Spinal cord (tissue), 10 donors: ENCODE data around the gene NTM. TPM values are rescaled to one million over a fixed set of nuclear protein-coding genes. Genes with fewer than 3 reads are reported as not detected.
"Not testable (repeated sequence)": the region's sequence is repeated elsewhere in the genome, so short reads cannot be mapped to it uniquely, and the experiment has no call there.

Experiments
- DNase-seq, 6 donors: peaks; one replicate each; pipeline versions ENCODE4 v3.0.0 to v3.0.0-alpha.2; 2013 to 2015; ENCODE audit warnings: low spot score in 6 of 6, low read depth in 4 of 6
- H3K27ac ChIP-seq: one replicate; pipeline ENCODE4 v1.5.1; 2013; ENCODE audit warnings: low read depth, low read length, control low read depth
- H3K27me3 ChIP-seq: one replicate; pipeline ENCODE4 v1.6.1; 2013; ENCODE audit warnings: low read length; ENCODE audit not compliant: control insufficient read depth, insufficient read depth
- H3K36me3 ChIP-seq: one replicate; pipeline ENCODE4 v1.6.1; 2013; ENCODE audit warnings: low read length; ENCODE audit not compliant: control insufficient read depth, insufficient read depth
- H3K4me1 ChIP-seq: one replicate; pipeline ENCODE4 v1.6.1; 2013; ENCODE audit warnings: low read length; ENCODE audit not compliant: control insufficient read depth, insufficient read depth
- H3K4me3 ChIP-seq: one replicate; pipeline ENCODE4 v1.5.1; 2013; ENCODE audit warnings: low read depth, low read length, control low read depth
- H3K9me3 ChIP-seq: one replicate; pipeline ENCODE4 v1.6.1; 2013; ENCODE audit warnings: low read length; ENCODE audit not compliant: control insufficient read depth, insufficient read depth
- WGBS: methylation state at CpG from one replicate; pipeline ENCODE4 v1.1.5; 2013; ENCODE audit warnings: missing lambda C conversion rate; ENCODE audit not compliant: insufficient coverage; 5-methylcytosine and 5-hydroxymethylcytosine counted together
- polyA plus RNA-seq, 2 donors: library from polyadenylated mRNA; unstranded; fragments of 120-200 nt; gene quantifications; one replicate each; pipeline ENCODE4 v1.2.1, GENCODE V29; 2013; ENCODE audit not compliant: insufficient read length in 2 of 2
- total RNA-seq, 2 donors: library from RNA; depleted of rRNA in 1 of 2; stranded (reverse); fragments of 120-200 nt in 1 of 2; fragments of >200 nt in 1 of 2; gene quantifications; one replicate each; pipeline versions ENCODE4 v1.2.3 to v1.2.4, GENCODE V29; 2013 to 2014
- donor health status: healthy.

The NTM gene
- total and polyA plus RNA-seq, 4 donors, result 69.3 to 181 (median 155) TPM

GRCh38 chr11:132351050-132351449 is 980.6 kb downstream of the NTM start:
- DNase-seq, result no peak
- Histone ChIP-seq H3K4me3 (no peak overlapping the region), H3K27ac (no peak overlapping the region), H3K27me3 (no peaks in the 10 kb centered on the region), H3K36me3 (no peaks in the 10 kb centered on the region), H3K9me3 (no peaks in the 10 kb centered on the region), H3K4me1 (peaks cover 5% of the 10 kb centered on the region)
- 100% methylated on average over 4 of the region's 7 CpGs for WGBS

- H3K4me3 ChIP-seq, result no peak overlapping the region
- DNase-seq, result no peak
- 97% methylated on average over 8 of the region's 8 CpGs for WGBS
- no peaks in the 10 kb centered on the region for H3K9me3 ChIP-seq
- H3K27ac ChIP-seq, result no peak overlapping the region
- H3K4me1 ChIP-seq, result peaks cover 5% of the 10 kb centered on the region
- no peaks in the 10 kb centered on the region for H3K36me3 ChIP-seq
- H3K27me3 ChIP-seq, result no peaks in the 10 kb centered on the region
Measured at GRCh38 chr11:132352497-132352896, 982.1 kb downstream of the NTM start.

GRCh38 chr11:132353255-132353654 is 982.8 kb downstream of the NTM start:
- no peaks in the 10 kb centered on the region for H3K36me3 ChIP-seq
- no peaks in the 10 kb centered on the region for H3K4me1 ChIP-seq
- H3K27ac ChIP-seq, result no peak overlapping the region
- no peaks in the 10 kb centered on the region for H3K9me3 ChIP-seq
- no peak overlapping the region for H3K4me3 ChIP-seq
- WGBS, result 97% methylated on average over 4 of the region's 15 CpGs
- no peak for DNase-seq
- H3K27me3 ChIP-seq, result no peaks in the 10 kb centered on the region

GRCh38 chr11:132357811-132358572 is 987.6 kb downstream of the NTM start:
- Histone ChIP-seq H3K4me3 (no peak overlapping the region), H3K36me3 (no peaks in the 10 kb centered on the region), H3K4me1 (no peaks in the 10 kb centered on the region), H3K9me3 (no peaks in the 10 kb centered on the region), H3K27ac (no peak overlapping the region), H3K27me3 (no peaks in the 10 kb centered on the region)
- 91% methylated on average over 13 of the region's 13 CpGs for WGBS
- DNase-seq, result no peak

GRCh38 chr11:132358573-132358953 is 988.1 kb downstream of the NTM start:
- H3K9me3 ChIP-seq, result no peaks in the 10 kb centered on the region
- WGBS, result 91% methylated on average over 3 of the region's 4 CpGs
- H3K27me3 ChIP-seq, result no peaks in the 10 kb centered on the region
- no peak overlapping the region for H3K4me3 ChIP-seq
- no peak overlapping the region for H3K27ac ChIP-seq
- H3K36me3 ChIP-seq, result no peaks in the 10 kb centered on the region
- no peak for DNase-seq
- H3K4me1 ChIP-seq, result no peaks in the 10 kb centered on the region

- H3K4me3 ChIP-seq, result no peak overlapping the region
- no peaks in the 10 kb centered on the region for H3K36me3 ChIP-seq
- 70% methylated on average over 5 of the region's 8 CpGs for WGBS
- no peak overlapping the region for H3K27ac ChIP-seq
- no peak for DNase-seq
- H3K9me3 ChIP-seq, result no peaks in the 10 kb centered on the region
- no peaks in the 10 kb centered on the region for H3K27me3 ChIP-seq
- no peaks in the 10 kb centered on the region for H3K4me1 ChIP-seq
Measured at GRCh38 chr11:132361011-132361550, 990.7 kb downstream of the NTM start.

- H3K27ac ChIP-seq, result no peak overlapping the region
- H3K9me3 ChIP-seq, result peaks cover 1% of the 10 kb centered on the region
- DNase-seq, result no peak
- H3K27me3 ChIP-seq, result no peaks in the 10 kb centered on the region
- H3K4me1 ChIP-seq, result no peaks in the 10 kb centered on the region
- H3K4me3 ChIP-seq, result no peak overlapping the region
- WGBS, result 100% methylated on average over 1 of the region's 3 CpGs
- H3K36me3 ChIP-seq, result no peaks in the 10 kb centered on the region
Measured at GRCh38 chr11:132365650-132366049, 995.2 kb downstream of the NTM start.

- Histone ChIP-seq H3K27ac (no peak overlapping the region), H3K4me3 (no peak overlapping the region), H3K36me3 (no peaks in the 10 kb centered on the region), H3K27me3 (no peaks in the 10 kb centered on the region), H3K4me1 (no peaks in the 10 kb centered on the region), H3K9me3 (peaks cover 1% of the 10 kb centered on the region)
- WGBS, result no CpG with 5 or more reads among the region's 3 CpGs
- DNase-seq, result no peak
Measured at GRCh38 chr11:132367293-132367692, 996.9 kb downstream of the NTM start.

GRCh38 chr11:132370114-132370513 is 999.7 kb downstream of the NTM start:
- not testable (repeated sequence) for H3K4me3 ChIP-seq, H3K27ac ChIP-seq, H3K9me3 ChIP-seq, DNase-seq, H3K36me3 ChIP-seq, H3K4me1 ChIP-seq, H3K27me3 ChIP-seq

GRCh38 chr11:132373405-132374143 is 1003.2 kb downstream of the NTM start:
- no peaks in the 10 kb centered on the region for H3K4me1 ChIP-seq
- H3K27ac ChIP-seq, result no peak overlapping the region
- WGBS, result 100% methylated on average over 2 of the region's 4 CpGs
- peaks cover 1% of the 10 kb centered on the region for H3K9me3 ChIP-seq
- no peak for DNase-seq
- no peaks in the 10 kb centered on the region for H3K27me3 ChIP-seq
- H3K4me3 ChIP-seq, result no peak overlapping the region
- H3K36me3 ChIP-seq, result no peaks in the 10 kb centered on the region
